Activated CD4-positive, alpha-beta memory T cell treated with anti-CD3 and anti-CD28 coated beads for 36 hours (primary cell): Measurements from ENCODE around the gene RNF150. TPM values are rescaled to one million over a fixed set of nuclear protein-coding genes. Genes with fewer than 3 reads are reported as not detected.

ENCODE experiments used
- CTCF ChIA-PET: fragments of 350-600 bp; sonication (Branson Sonifier 250); formaldehyde crosslinking; loops from one replicate; lab custom pipeline; 2021; ENCODE audit warnings: antibody characterized with exemption, inconsistent platforms; lab: Charles Lee
- POLR2A ChIA-PET: fragments of 350-600 bp; sonication (Branson Sonifier 250); formaldehyde crosslinking; loops from one replicate; lab custom pipeline; 2021; ENCODE audit warnings: antibody characterized with exemption; lab: Charles Lee
- DNase-seq: peaks from one replicate; pipeline ENCODE4 v3.0.0-alpha.2; 2020
- H3K27ac Mint-ChIP-seq: one replicate; pipeline ENCODE4 v1.8.0; 2021; ENCODE audit warnings: mixed read lengths
- H3K27me3 Mint-ChIP-seq: one replicate; pipeline ENCODE4 v1.8.0; 2021; ENCODE audit warnings: mixed read lengths
- H3K36me3 Mint-ChIP-seq: one replicate; pipeline ENCODE4 v1.8.0; 2021; ENCODE audit warnings: mixed read lengths
- H3K4me1 Mint-ChIP-seq: one replicate; pipeline ENCODE4 v1.8.0; 2021; ENCODE audit warnings: low read depth, mixed read lengths
- H3K4me3 Mint-ChIP-seq: one replicate; pipeline ENCODE4 v1.8.0; 2021; ENCODE audit warnings: mild to moderate bottlenecking, mixed read lengths
- H3K9me3 Mint-ChIP-seq: one replicate; pipeline ENCODE4 v1.8.0; 2021; ENCODE audit warnings: mixed read lengths
- intact Hi-C: fragments of 100-400 bp; cut with micrococcal nuclease; formaldehyde crosslinking; loops from one replicate; pipeline ENCODE4 v1.15.1; 2023
- total RNA-seq, 2 experiments: library from RNA; stranded (reverse); gene quantifications; one replicate each; pipeline ENCODE4 v1.2.3, GENCODE V29; 2021

RNF150 gene
- total RNA-seq, 2 experiments from 2014 or later: not detected

DNA sequence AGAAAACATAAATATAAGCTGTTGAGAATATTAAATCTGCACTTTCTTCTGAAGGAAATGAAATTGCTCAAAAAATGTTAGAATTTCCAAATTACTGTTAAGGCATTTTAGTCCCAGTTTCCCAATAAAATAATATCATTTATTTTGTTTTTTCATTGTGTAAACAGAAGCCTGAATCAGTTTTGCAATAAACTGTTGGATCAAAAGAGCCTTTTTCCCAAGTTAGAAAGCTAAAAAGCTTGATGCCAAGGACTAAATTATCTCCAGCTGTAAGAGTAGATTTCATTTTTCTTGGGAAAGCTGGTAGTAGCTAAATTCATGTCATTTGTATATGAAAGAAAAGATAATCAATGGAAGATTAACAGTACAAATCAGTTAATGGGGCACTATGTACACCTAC is 95.8 kb downstream of the RNF150 start:
- H3K4me3 Mint-ChIP-seq: no peak overlapping the region
- H3K27me3 Mint-ChIP-seq: no peaks in the 10 kb centered on the region
- no peak overlapping the region for H3K27ac Mint-ChIP-seq
- ChIA-PET CTCF (interaction anchor here (0.6 kb wide), 1 partner anchor 121 kb away, joined by 3 read pairs; no protein-coding TSS in a partner anchor), POLR2A (no interaction called here)
- no peaks in the 10 kb centered on the region for H3K4me1 Mint-ChIP-seq
- H3K36me3 Mint-ChIP-seq: no peaks in the 10 kb centered on the region
- H3K9me3 Mint-ChIP-seq: no peaks in the 10 kb centered on the region
- DNase-seq: no peak
- intact Hi-C loops: no loop called here

DNA sequence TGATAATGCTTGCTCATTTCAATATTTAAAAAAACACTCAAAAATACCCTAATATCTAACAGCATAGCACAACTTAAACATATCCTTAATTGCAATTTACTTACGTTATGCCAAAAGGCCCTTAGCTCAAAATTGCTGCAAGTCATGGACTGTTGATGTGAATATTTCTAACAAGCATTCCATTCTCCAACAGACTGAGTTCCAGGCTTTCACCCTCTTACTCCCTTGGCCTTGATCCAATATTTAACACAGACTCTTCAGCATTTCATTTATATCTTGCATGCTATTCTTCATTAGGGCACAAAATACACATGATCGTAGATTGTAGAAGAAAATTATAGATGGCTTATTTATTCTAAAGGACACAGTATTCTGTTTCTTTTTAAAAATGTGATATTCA is 96.5 kb downstream of the RNF150 start:
- Mint-ChIP-seq H3K27me3 (no peaks in the 10 kb centered on the region), H3K4me3 (no peak overlapping the region), H3K27ac (no peak overlapping the region), H3K36me3 (no peaks in the 10 kb centered on the region), H3K4me1 (no peaks in the 10 kb centered on the region), H3K9me3 (no peaks in the 10 kb centered on the region)
- intact Hi-C loops: no loop called here
- no peak for DNase-seq
- ChIA-PET POLR2A (no interaction called here), CTCF (no interaction called here)

DNA sequence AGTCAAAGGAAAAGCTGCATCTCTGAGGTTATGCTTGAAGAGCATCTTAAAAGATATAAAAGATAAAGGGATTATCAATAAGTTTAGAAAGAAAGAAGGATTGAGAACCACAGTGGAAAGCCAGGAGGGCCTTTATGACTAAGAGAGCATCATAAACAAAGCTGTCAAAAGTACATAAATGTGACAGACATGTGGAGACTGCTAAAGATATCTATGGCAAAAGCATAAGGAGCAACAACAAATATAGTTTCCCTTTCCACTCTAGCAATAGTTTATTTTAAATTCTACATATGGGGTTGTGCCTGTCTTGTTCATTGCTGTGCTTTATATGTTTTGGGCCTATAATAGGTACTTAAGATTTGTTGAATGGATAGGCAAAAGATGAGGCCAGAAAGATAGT is 97.3 kb downstream of the RNF150 start:
- H3K4me3 Mint-ChIP-seq: no peak overlapping the region

DNA sequence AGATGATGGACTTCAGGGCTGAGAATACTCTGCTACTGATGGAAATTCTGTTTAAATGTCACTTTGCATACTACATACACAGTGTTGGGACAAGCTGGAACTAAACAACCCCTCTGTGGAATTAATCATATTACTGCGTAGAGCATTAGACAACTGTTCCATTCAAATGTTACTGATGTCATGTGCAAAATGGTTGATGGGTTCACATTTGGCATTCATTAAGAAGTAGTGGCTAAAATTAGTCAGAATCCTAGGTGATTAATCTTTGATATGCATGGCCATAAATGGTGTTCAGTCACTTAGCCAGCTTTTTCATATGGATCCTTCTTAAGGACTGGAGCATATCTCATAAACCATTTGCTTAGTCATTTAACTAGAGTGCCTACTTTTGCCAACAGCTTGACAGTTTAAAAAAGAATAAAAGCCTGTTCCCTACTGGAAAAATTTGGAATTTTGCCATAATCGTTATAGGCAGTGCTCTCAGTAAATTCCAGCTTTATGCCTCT is 105.2 kb downstream of the RNF150 start:
- peaks cover 6% of the 10 kb centered on the region for H3K27me3 Mint-ChIP-seq
- no peak for DNase-seq
- POLR2A ChIA-PET: no interaction called here
- no peaks in the 10 kb centered on the region for H3K36me3 Mint-ChIP-seq
- intact Hi-C loops: no loop called here
- no peak overlapping the region for H3K27ac Mint-ChIP-seq
- H3K4me3 Mint-ChIP-seq: no peak overlapping the region
- no peaks in the 10 kb centered on the region for H3K4me1 Mint-ChIP-seq
- CTCF ChIA-PET: no interaction called here
- no peaks in the 10 kb centered on the region for H3K9me3 Mint-ChIP-seq

More for the DNA sequence above, 97.3 kb downstream of the RNF150 start:
- intact Hi-C loops: no loop called here
- no peak for DNase-seq
- Mint-ChIP-seq H3K27me3 (peaks cover 3% of the 10 kb centered on the region), H3K27ac (no peak overlapping the region), H3K4me1 (no peaks in the 10 kb centered on the region), H3K36me3 (no peaks in the 10 kb centered on the region), H3K9me3 (no peaks in the 10 kb centered on the region)
- ChIA-PET CTCF (no interaction called here), POLR2A (no interaction called here)

DNA sequence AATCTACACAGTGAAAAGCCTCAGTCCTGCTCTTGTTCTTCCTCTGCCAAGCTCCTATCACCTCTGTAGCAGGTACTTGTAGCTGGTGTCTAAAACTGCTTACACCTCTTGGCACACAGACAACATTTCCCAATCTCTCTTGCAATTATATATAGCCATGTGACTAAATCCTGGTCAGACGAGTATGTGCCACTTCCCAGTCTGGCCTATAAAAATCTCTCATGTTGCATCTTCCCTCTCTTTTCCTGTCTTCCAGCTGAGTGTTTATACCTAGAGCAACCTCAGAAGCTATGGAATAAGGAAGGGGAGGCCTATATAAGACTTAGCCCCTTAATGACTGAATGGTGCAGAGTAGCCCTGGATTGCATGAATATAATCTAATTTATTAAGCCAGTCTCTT is 105.8 kb downstream of the RNF150 start:
- H3K4me1 Mint-ChIP-seq: no peaks in the 10 kb centered on the region
- H3K36me3 Mint-ChIP-seq: no peaks in the 10 kb centered on the region
- intact Hi-C loops: no loop called here
- CTCF ChIA-PET: no interaction called here
- POLR2A ChIA-PET: no interaction called here
- H3K9me3 Mint-ChIP-seq: no peaks in the 10 kb centered on the region
- H3K27me3 Mint-ChIP-seq: peaks cover 6% of the 10 kb centered on the region
- no peak overlapping the region for H3K4me3 Mint-ChIP-seq
- no peak for DNase-seq
- no peak overlapping the region for H3K27ac Mint-ChIP-seq

DNA sequence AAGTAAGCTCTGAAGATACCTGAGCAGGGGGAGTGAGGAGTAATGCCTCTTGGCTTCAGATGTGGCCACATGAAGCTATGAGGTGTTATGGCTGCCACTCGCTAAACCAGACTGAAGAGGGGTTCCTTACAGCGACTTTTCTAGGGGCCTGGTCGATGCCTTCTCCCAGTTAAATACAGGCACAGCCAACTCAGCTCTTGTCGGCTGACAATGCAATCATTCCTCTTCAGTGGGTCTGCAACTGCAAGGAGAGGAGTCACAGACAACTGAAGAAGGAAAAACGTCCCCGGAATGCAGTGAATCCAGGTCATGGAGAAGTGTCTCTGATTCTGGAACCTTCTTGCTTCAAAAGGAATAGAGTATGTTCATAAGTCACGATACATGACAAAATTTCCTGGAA is 106.4 kb downstream of the RNF150 start:
- Mint-ChIP-seq H3K27me3 (peaks cover 6% of the 10 kb centered on the region), H3K36me3 (no peaks in the 10 kb centered on the region), H3K4me3 (no peak overlapping the region), H3K27ac (no peak overlapping the region), H3K9me3 (no peaks in the 10 kb centered on the region), H3K4me1 (no peaks in the 10 kb centered on the region)
- POLR2A ChIA-PET: no interaction called here
- DNase-seq: no peak
- CTCF ChIA-PET: interaction anchor here (0.6 kb wide), 1 partner anchor 65 kb away, joined by 3 read pairs; no protein-coding TSS in a partner anchor
- intact Hi-C loops: no loop called here

DNA sequence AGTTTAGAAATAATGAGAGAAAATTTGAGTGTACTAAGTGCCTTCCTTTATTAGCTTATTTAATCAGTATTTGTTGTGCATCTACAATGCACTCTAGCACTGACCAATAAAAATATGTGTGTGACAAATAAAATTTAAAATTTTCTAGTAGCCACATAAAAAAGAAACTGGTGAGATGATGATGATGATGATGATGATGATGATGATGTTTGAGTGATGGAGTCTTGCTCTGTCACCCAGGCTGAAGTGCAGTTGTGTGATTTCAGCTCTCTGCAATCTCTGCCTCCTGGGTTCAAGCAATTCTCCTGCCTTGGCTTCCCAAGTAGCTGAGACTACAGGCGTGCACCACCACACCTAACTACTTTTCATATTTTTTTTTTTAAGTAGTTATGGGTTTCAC is 110.2 kb downstream of the RNF150 start:
- DNase-seq: no peak
- CTCF ChIA-PET: no interaction called here
- H3K27me3 Mint-ChIP-seq: peaks cover 5% of the 10 kb centered on the region
- intact Hi-C loops: no loop called here
- H3K9me3 Mint-ChIP-seq: no peaks in the 10 kb centered on the region
- H3K27ac Mint-ChIP-seq: no peak overlapping the region
- no peaks in the 10 kb centered on the region for H3K4me1 Mint-ChIP-seq
- H3K4me3 Mint-ChIP-seq: no peak overlapping the region
- POLR2A ChIA-PET: no interaction called here
- no peaks in the 10 kb centered on the region for H3K36me3 Mint-ChIP-seq

DNA sequence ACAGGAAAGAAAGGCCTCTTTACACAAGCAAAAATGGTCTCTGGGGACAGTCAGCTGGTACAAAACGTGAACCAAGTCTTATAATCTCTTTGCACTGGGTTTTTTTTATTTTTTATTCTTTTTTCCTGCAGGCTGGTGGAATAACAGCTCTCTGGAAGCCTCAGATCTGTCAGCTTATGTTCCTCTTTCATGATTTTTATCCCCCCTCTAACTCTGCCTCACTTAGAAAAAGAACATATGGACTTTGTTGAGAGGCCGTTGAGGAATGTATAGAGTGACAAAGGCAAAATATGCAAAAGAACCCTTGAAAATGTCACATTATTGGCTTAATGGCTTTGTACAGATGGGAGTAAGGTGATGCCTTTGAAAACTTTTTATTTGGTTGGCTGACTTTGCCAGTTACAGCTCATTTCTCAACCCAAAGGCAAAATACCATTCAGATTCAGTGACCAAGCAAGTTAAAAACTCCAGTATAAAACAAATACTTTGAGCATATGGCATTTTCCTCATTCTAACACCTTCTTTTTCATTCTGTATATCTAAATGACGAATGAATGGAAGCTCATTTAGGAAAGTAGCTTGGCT is 111.1 kb downstream of the RNF150 start:
- no peak overlapping the region for H3K4me3 Mint-ChIP-seq
- no peak overlapping the region for H3K27ac Mint-ChIP-seq
- H3K36me3 Mint-ChIP-seq: no peaks in the 10 kb centered on the region
- ChIA-PET CTCF (no interaction called here), POLR2A (no interaction called here)
- no peaks in the 10 kb centered on the region for H3K4me1 Mint-ChIP-seq
- DNase-seq: no peak
- no peaks in the 10 kb centered on the region for H3K9me3 Mint-ChIP-seq
- intact Hi-C loops: no loop called here
- H3K27me3 Mint-ChIP-seq: peaks cover 5% of the 10 kb centered on the region

DNA sequence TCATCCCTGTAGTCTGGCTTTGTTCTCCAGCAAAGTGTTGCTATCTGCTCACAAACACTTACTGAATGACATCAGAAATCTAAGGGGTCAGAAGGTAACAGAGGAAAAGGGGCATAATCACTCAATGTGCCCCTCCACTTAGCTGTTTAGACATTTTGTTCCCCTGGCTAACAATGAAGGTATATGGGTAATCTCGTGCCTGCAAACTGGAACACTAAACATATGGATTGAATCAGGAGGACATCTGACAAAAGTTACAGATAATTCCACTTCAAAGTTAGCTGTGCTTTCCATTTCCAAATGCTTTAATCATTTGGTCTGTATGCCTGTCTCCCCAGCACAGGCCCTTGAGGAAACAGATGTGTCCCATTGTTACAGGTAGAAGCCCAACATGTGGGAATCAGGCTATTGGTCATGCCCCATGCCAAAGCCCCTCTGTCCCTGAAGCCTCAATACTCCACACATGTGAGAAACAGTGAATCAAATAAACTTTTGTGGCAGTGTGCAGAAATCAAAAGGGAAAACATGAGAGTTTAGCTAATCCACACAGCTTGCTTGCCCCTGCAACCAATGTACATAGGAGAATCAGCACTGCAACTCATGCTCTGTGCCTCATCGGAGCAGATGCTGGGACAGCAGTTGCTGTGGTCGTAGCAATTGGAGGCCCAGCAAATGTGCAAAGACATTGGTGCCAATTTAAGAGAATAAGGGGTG is 111.7 kb downstream of the RNF150 start:
- ChIA-PET CTCF (no interaction called here), POLR2A (no interaction called here)
- peaks cover 3% of the 10 kb centered on the region for H3K27me3 Mint-ChIP-seq
- H3K9me3 Mint-ChIP-seq: no peaks in the 10 kb centered on the region
- H3K4me1 Mint-ChIP-seq: no peaks in the 10 kb centered on the region
- intact Hi-C loops: no loop called here
- no peak for DNase-seq
- H3K4me3 Mint-ChIP-seq: no peak overlapping the region
- no peaks in the 10 kb centered on the region for H3K36me3 Mint-ChIP-seq
- no peak overlapping the region for H3K27ac Mint-ChIP-seq

DNA sequence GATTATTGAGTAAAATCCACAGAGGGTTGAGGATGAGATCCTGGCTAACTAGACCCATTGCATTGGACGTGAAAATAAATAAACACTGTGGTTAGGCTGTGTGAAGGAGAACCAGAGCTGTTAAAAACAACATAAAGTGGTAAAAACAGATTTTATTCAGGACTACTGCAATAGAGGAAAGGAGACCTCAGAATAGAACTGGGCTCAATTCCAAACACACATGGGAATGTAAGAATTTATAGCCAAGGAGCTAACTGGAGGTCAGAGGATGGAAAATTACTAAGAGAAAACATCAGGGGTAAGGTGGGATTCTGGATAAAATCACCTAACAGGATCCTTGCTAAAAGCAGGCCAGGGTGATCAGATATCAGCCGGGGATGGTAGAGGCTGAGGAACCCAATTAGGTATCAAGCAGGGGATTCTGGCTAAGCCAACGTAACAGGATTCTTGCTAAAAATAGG is 112.4 kb downstream of the RNF150 start:
- Mint-ChIP-seq H3K36me3 (no peaks in the 10 kb centered on the region), H3K4me3 (no peak overlapping the region), H3K4me1 (no peaks in the 10 kb centered on the region), H3K9me3 (no peaks in the 10 kb centered on the region), H3K27ac (no peak overlapping the region), H3K27me3 (peaks cover 3% of the 10 kb centered on the region)
- ChIA-PET CTCF (no interaction called here), POLR2A (no interaction called here)
- no peak for DNase-seq
- intact Hi-C loops: no loop called here

DNA sequence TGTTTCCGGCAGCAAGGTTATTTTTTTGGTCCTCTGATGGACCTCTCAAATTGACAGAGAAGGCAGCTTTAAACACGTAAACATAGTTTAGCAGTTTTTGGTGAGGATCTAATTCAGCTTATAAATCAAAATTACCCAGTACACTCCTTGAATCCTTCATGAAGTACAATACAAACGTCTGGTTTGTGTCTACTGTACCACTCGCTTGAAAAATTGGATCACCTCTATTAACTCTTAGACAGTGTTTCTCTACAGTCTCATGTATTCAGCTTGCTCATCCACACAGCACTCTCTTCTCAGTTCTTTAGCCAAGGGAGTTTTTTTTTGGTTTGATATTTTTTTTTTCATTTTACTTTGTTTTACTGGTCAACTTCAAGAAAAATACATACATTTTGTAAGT is 113.5 kb downstream of the RNF150 start:
- Mint-ChIP-seq H3K9me3 (no peaks in the 10 kb centered on the region), H3K27me3 (peaks cover 3% of the 10 kb centered on the region), H3K4me3 (no peak overlapping the region), H3K4me1 (no peaks in the 10 kb centered on the region), H3K36me3 (no peaks in the 10 kb centered on the region), H3K27ac (no peak overlapping the region)
- POLR2A ChIA-PET: no interaction called here
- intact Hi-C loops: no loop called here
- CTCF ChIA-PET: no interaction called here
- DNase-seq: no peak

DNA sequence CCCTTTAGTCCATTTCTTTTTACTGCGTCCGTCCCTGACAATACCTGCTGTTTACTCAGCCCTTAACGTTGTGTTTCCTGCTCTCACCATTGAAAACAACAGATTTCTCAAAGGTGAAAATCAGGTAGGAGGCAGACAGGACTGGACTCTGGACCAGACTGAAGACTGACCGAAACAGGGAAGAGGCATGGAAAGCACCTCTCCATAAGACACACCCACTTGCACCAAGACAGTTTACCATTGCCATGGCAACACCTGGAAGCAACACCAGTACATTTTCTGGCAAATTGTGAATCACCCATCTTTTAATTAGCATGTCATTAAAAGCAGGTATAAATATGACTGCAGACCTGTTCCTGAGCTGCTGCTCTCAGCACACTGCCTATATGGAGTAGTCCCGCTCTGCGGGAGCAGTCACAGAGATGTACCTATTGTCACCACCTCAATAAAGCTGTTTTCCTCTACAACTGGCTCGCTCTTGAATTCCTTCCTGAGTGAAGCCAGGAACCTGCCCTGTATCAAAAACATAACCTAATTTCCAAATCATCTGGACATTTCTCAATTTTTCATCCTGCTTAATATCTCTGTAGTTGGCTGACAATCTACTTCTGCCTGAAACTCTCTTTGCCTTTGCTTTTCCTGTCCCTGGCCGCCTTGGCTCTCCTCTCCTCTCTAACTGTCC is 117.0 kb downstream of the RNF150 start:
- no peaks in the 10 kb centered on the region for H3K36me3 Mint-ChIP-seq
- DNase-seq: no peak
- intact Hi-C loops: no loop called here
- H3K9me3 Mint-ChIP-seq: no peaks in the 10 kb centered on the region
- no peak overlapping the region for H3K4me3 Mint-ChIP-seq
- peaks cover 3% of the 10 kb centered on the region for H3K27me3 Mint-ChIP-seq
- ChIA-PET CTCF (no interaction called here), POLR2A (no interaction called here)
- no peaks in the 10 kb centered on the region for H3K4me1 Mint-ChIP-seq
- H3K27ac Mint-ChIP-seq: no peak overlapping the region
